GM19025 (cell line): ENCODE measurements around the gene VPREB1.
"Not testable (repeated sequence)": the region's sequence is repeated elsewhere in the genome, so short reads cannot be mapped to it uniquely, and the experiment has no call there.

ENCODE experiments used
- ATAC-seq: cut with Tn5 transposase; IDR thresholded peaks from one replicate; pipeline ENCODE4 v1.9.1; 2021; ENCODE audit warnings: mild to moderate bottlenecking, low read depth, moderate library complexity; ENCODE audit not compliant: unreplicated experiment

The VPREB1 gene

GRCh38 chr22:22244316-22245250 is at the start of gene VPREB1:
Gene VPREB1, plus strand, starts transcription at chr22:22244786. Its CDS starts 28 bp downstream, at chr22:22244814.
- no peak for ATAC-seq

DNA sequence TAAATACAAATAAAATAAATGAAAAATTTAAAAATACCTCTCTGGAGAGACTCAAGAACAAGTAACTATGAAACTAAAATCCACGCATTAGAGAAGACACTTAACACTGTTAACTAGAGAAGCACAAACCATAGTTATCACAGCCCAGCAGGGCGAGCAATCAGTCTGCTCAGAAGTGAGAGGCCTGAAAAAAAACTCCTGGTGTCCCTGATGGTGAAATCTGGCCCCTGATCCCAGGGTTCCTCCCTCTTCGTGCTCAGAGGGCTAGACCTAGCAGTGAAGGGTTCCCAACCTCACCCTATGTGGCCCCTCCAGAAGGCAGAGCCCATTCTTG is 49.7 kb upstream of the VPREB1 start:
- no peak for ATAC-seq

GRCh38 chr22:22195265-22196017 is 49.1 kb upstream of the VPREB1 start:
- ATAC-seq = peak; percentile 63

DNA sequence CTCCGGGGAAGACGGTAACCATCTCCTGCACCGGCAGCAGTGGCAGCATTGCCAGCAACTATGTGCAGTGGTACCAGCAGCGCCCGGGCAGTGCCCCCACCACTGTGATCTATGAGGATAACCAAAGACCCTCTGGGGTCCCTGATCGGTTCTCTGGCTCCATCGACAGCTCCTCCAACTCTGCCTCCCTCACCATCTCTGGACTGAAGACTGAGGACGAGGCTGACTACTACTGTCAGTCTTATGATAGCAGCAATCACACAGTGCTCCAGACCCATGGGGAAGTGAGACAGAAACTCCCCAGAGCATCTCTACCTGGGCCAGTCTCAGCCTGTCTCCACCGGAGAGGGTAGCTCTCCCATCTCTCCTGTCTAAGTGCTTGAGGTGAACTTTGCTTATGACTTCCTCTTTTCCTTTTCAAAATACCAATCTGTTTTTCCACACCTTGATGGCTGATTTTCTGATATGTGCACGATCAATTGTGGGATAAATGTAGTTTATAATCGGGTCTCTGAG is 48.5 kb upstream of the VPREB1 start:
- ATAC-seq = peak; percentile 65

DNA sequence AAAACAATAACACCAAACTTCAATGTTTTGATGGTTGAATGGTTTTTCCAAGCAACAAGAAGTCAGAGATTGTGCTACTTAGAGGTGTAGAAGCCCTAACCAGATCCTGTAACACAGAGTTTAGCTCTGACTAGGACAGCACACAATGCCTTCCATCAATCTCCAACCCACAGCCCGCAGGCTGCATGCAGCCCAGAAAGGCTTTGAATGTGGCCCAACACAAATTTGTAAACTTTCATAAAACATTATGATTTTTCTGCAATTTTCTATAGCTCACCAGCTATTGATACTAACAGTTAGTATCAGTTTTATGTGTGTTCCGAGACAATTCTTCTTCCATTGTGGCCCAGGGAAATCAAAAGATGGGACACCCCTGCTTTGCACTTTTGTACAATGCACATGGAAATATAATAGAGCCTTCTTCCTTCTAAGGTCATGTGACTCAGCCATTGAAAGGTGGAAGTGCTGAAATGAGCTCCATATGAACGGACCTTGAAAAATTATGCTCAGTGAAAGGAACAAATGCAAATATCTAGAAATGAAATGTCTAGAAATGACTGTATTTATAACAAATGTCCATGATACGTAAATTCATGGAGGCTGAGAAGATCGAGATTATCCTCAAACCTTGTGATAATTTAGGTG is 47.6 kb upstream of the VPREB1 start:
- ATAC-seq = no peak

DNA sequence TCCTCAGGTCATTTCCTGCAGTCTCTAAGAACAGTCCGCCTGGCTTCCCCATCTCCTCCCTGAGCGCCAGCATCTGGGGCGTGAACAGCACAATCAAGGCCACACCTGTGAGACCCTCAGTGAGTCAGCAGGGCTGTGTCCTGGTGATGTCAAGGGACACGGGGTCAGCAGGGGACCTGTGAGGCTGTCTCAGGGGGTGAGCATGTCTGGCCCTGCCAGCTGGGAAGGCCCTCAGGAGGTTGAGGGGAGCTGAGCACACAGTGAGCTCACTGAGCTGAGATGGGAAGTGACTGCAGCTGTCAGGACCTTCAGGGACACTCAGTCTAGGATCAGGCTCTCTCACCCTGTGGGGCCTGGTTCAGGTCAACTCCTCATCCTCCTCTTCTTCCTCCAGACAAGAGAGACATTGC is 46.6 kb upstream of the VPREB1 start:
- no peak for ATAC-seq

DNA sequence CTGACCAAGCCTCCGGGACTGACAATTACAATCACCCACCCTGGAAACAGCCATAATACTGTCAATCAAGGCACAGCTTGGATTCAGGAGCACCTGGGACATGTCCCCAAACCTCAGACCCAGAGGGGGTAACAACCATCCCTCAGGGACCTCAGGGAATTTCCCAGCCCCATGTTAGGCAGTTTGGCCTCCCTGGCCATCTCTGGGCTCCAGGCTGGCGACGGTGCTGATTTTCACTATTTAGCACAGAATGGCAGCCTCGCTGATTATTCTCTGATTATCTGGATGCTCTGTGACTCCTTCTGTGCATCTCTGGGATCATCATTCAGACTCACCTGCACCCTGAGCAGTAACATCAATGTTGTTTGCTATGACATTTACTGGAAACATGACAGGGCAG is 45.8 kb upstream of the VPREB1 start:
- no peak for ATAC-seq

DNA sequence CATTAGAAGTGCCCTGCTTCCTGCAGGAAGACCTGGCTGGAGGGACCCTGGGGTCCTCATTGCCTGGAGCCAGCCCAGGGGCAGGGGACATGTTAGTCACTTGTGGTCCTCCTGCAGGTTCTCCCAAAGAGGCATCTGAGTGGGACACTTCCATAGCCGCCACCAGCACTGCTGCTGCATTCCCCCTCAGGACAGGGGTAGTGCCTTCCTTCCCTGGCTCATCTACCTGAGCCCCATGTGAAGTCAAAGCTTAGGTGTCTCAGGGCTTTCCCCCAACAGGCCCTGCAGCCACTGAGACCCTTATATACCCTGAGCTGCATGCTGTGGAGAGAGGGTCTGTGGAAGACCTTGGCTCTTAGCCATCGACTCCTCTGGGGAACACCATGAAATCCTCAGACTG is 45.0 kb upstream of the VPREB1 start:
- no peak for ATAC-seq

- no peak for ATAC-seq
Measured at GRCh38 chr22:22200569-22201184, 43.9 kb upstream of the VPREB1 start.

GRCh38 chr22:22201185-22201929 is 43.2 kb upstream of the VPREB1 start:
- ATAC-seq = peak; percentile 52

DNA sequence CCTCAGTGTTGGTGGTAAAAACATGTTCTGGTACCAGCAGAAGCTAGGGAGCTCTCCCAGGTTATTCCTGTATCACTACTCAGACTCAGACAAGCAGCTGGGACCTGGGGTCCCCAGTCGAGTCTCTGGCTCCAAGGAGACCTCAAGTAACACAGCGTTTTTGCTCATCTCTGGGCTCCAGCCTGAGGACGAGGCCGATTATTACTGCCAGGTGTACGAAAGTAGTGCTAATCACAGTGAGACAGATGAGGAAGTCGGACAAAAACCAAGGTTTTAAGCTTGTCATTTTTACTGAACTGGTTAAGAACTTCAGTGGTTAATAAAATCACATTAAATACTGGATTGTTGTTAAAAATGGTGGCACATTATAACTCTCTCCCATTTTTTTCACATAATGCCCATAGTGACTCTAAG is 42.6 kb upstream of the VPREB1 start:
- no peak for ATAC-seq

DNA sequence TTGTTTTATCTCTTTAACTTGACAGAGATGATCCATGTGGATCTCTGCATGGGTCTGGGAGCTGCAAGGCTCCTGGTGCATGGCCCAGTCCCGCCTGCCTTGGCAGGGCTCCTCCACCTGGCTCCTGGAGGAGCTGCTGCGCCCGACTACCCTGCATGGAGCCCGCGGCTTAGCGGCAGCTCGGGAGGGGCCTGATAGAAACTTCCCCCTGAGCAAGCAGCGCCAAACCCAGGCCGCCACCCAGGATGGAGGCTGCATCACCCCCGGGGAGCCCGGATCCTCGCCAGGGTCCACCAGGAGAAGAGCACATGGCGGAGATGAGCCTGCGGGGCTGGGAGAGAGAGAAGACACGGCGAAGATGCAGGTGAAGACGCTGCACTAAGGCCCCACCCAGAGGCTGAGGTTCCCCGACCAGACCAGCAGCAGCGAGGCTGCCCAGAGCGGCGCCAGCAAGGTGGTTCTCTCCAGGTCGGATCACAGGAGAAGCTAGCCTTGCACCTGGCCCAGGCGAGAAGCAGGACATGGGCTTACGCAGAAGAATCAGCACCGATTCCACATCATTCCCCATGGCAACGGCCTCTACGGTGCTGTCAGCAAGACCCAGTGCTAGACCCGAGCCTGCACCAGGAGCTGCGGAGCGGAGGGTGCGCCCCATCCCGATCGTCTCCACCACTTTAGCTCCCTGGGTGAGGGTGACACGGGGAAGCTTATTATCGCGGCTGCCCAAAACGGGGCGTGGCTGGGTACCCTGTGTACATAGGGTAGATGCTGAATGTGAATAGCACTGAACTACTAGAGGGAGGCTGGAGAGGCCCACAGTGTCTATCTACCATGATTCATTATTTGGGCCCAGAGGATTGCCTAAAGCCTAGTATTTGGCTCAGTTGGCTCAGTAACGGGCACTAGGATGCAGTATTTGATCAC is 41.3 kb upstream of the VPREB1 start:
- no peak for ATAC-seq

DNA sequence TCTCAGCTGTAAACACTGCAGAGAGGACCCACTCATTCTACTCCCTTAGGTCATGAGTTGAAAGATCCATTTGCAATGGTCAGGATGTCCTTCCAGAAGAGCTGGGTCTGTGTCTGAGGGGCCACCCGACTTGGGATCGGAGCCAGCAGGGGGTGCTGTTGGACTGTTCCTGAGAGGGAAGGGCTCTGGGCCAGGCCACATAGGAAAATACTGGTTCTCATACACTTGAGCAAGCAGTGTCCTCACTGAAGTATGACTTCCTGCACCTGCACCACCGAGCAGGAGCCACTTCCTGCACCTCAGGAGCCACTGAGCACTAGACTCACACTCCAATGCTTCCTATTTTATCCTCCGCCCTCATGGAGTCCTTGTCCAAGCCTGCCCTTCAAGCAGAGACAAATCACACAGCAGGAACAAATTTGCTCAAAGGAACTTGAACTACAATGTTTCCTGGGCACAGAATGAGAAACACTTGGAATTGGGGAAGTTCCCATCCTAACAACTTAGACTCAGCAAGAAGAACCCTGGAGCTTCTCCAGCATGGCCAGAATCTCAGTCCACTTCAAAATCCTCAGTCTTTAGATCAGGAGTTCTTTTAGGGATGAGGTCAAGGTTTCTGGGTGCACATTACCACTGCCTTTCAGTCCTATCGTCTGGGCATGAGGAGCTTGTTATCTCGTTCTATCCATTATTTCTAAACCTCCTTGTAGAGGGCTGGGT is 36.6 kb upstream of the VPREB1 start:
- ATAC-seq = peak; percentile 63

- no peak for ATAC-seq
Measured at GRCh38 chr22:22208652-22209051, 35.9 kb upstream of the VPREB1 start.

DNA sequence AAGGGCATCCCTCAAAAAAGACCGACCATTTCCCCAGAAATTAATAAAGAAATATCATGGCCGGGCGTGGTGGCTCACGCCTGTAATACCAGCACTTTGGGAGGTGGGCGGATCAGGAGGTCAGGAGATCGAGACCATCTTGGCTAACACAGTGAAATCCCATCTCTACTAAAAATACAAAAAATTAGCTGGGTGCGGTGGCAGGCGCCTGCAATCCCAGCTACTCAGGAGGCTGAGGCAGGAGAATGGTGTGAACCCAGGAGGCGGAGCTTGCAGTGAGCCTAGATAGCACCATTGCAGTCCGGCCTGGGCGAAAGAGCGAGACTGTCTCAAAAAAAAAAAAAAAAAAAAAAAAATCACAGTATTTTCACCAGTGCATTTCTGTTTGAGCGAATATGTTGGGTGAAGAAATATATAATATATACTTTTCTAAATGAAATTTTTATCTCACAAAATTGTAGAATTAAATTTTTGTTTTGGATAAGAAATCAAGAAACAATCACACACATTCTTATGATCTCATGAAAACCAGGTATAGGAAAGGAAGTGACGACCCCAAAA is 35.4 kb upstream of the VPREB1 start:
- not testable (repeated sequence) for ATAC-seq

GRCh38 chr22:22210375-22210774 is 34.2 kb upstream of the VPREB1 start:
- ATAC-seq = no peak

- ATAC-seq = no peak
Measured at GRCh38 chr22:22210889-22211833, 33.4 kb upstream of the VPREB1 start.
